Panc1 (cell line): ENCODE results near the gene AUNIP. TPM values are rescaled to one million over a fixed set of nuclear protein-coding genes. Genes with fewer than 3 reads are reported as not detected.

ENCODE experiments used
- ATAC-seq: fragments of 200-7000 bp; cut with Tn5 transposase; 2 replicates; pipeline ENCODE4 v1.9.1; 2020; ENCODE audit warnings: mild to moderate bottlenecking, moderate library complexity
- BruUV-seq: library from RNA; stranded (reverse); fragments of 400-500 nt; replicated peaks from 2 replicates; lab custom pipeline; 2021; lab: Mats Ljungman, UMichigan
- CTCF ChIA-PET: fragments of 300-600 bp; sonication (Branson Sonifier 250); formaldehyde crosslinking; loops from one replicate; lab custom pipeline; 2022; ENCODE audit warnings: antibody characterized with exemption; lab: Charles Lee
- POLR2A ChIA-PET: fragments of 300-600 bp; sonication (Branson Sonifier 250); formaldehyde crosslinking; loops from one replicate; lab custom pipeline; 2022; ENCODE audit warnings: antibody characterized with exemption; lab: Charles Lee
- DNase-seq: peaks from one replicate; pipeline ENCODE4 v3.0.0-alpha.2; 2010; ENCODE audit warnings: low read depth, low spot score
- H3K27ac ChIP-seq: 2 replicates; pipeline ENCODE4 v1.5.1; 2011; ENCODE audit warnings: mild to moderate bottlenecking, low read length, inconsistent platforms
- H3K27me3 ChIP-seq: fragments of 200-500 bp; sonication (Bioruptor generic); 2 replicates; pipeline ENCODE4 v1.6.0; 2014; ENCODE audit warnings: low read length, inconsistent platforms; ENCODE audit not compliant: control insufficient read depth, insufficient read depth
- H3K36me3 ChIP-seq: fragments of 200-500 bp; sonication (Bioruptor generic); 2 replicates; pipeline ENCODE4 v1.5.1; 2014; ENCODE audit warnings: inconsistent platforms, mild to moderate bottlenecking, low read length, moderate library complexity; ENCODE audit not compliant: control insufficient read depth, insufficient read depth
- H3K4me1 ChIP-seq: 2 replicates; pipeline ENCODE4 v1.5.1; 2011; ENCODE audit warnings: inconsistent platforms, mild to moderate bottlenecking, low read length, moderate library complexity; ENCODE audit not compliant: control insufficient read depth, insufficient read depth
- H3K4me3 ChIP-seq, 2 experiments: 2 replicates each; pipeline ENCODE4 v1.5.1; 2011 to 2012; ENCODE audit warnings: low read depth in 2 of 2, low read length in 2 of 2, mild to moderate bottlenecking in 2 of 2, inconsistent platforms in 1 of 2, moderate library complexity in 1 of 2
- H3K9me3 ChIP-seq: fragments of 200-500 bp; sonication (Bioruptor generic); 2 replicates; pipeline ENCODE4 v1.5.1; 2014; ENCODE audit warnings: low read depth, mild to moderate bottlenecking, inconsistent platforms, low read length, moderate library complexity; ENCODE audit not compliant: control insufficient read depth, insufficient read depth
- POLR2AphosphoS5 ChIP-seq: IDR thresholded peaks from 2 replicates; pipeline ENCODE4 v1.6.1; 2012; ENCODE audit warnings: mild to moderate bottlenecking, low read depth, low read length, moderate library complexity
- SIN3A ChIP-seq: IDR thresholded peaks from 2 replicates; pipeline ENCODE4 v1.6.1; 2012; ENCODE audit warnings: low read depth, mild to moderate bottlenecking, low read length, moderate library complexity, borderline replicate concordance; ENCODE audit not compliant: insufficient read depth
- TCF7L2 ChIP-seq: IDR thresholded peaks from 2 replicates; pipeline ENCODE4 v1.6.1; 2011; ENCODE audit warnings: mild to moderate bottlenecking, low read depth, low read length, inconsistent platforms
- in situ Hi-C: cut with HindIII; loops from 2 replicates; pipeline ENCODE4 v1.10.0; 2016; ENCODE audit warnings: low sequenced_read_pairs, low pct_unique_long_range_greater_than_20kb
- intact Hi-C: fragments of 100-400 bp; cut with micrococcal nuclease; formaldehyde crosslinking; loops from one replicate; pipeline ENCODE4 v1.10.0; 2022; ENCODE audit not compliant: unreplicated experiment
- total RNA-seq: library from RNA; stranded (reverse); gene quantifications from one replicate; pipeline ENCODE4 v1.2.1, GENCODE V29; 2021; ENCODE audit not compliant: unreplicated experiment
- TF ChIP-seq, protein P1 (sequence below), 2 experiments: IDR thresholded peaks; 2 replicates each; pipeline ENCODE4 v1.6.1; 2011 to 2012; ENCODE audit warnings: low read depth in 2 of 2, control low read depth in 1 of 2, low read length in 1 of 2, mild to moderate bottlenecking in 1 of 2, moderate library complexity in 1 of 2; ENCODE audit not compliant: insufficient read depth in 1 of 2
- TF ChIP-seq, protein P2 (sequence below): fragments of 450-650 bp; IDR thresholded peaks from 2 replicates; pipeline ENCODE4 v1.5.1; 2017; ENCODE audit warnings: mild to moderate bottlenecking

The AUNIP gene
- total RNA-seq, 1 experiment from 2014 or later: 12.2 TPM

DNA sequence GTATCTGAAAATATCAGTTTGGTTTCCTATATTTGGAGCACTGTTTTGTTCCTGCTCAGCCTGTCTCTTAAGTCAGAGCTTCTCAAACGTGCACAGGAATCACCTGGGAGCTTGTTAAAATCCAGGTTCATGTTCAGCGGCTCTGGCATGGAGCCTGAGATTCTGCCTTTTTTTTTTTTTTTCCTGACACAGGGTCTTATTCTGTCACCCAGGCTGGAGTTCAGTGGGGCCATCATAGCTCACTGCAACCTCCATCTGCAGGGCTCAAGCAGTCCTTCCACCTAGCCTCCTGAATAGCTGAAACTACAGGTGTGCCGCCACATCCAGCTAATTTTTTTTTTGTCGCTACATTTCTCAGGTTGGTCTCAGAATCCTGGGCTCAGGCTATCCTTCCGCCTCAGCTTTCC, 71.5 kb downstream of the AUNIP start:
- no TSS peak for BruUV-seq
- no peaks in the 10 kb centered on the region for H3K27me3 ChIP-seq
- TF ChIP-seq POLR2AphosphoS5: no peak
- TF ChIP-seq, protein P1, sequence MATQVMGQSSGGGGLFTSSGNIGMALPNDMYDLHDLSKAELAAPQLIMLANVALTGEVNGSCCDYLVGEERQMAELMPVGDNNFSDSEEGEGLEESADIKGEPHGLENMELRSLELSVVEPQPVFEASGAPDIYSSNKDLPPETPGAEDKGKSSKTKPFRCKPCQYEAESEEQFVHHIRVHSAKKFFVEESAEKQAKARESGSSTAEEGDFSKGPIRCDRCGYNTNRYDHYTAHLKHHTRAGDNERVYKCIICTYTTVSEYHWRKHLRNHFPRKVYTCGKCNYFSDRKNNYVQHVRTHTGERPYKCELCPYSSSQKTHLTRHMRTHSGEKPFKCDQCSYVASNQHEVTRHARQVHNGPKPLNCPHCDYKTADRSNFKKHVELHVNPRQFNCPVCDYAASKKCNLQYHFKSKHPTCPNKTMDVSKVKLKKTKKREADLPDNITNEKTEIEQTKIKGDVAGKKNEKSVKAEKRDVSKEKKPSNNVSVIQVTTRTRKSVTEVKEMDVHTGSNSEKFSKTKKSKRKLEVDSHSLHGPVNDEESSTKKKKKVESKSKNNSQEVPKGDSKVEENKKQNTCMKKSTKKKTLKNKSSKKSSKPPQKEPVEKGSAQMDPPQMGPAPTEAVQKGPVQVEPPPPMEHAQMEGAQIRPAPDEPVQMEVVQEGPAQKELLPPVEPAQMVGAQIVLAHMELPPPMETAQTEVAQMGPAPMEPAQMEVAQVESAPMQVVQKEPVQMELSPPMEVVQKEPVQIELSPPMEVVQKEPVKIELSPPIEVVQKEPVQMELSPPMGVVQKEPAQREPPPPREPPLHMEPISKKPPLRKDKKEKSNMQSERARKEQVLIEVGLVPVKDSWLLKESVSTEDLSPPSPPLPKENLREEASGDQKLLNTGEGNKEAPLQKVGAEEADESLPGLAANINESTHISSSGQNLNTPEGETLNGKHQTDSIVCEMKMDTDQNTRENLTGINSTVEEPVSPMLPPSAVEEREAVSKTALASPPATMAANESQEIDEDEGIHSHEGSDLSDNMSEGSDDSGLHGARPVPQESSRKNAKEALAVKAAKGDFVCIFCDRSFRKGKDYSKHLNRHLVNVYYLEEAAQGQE (IDR thresholded peaks at IDR 0.05; ENCODE audit: insufficient read depth in 1 of 2, low read depth in 2 of 2, low read length in 1 of 2): no peak
- TF ChIP-seq, protein P2, sequence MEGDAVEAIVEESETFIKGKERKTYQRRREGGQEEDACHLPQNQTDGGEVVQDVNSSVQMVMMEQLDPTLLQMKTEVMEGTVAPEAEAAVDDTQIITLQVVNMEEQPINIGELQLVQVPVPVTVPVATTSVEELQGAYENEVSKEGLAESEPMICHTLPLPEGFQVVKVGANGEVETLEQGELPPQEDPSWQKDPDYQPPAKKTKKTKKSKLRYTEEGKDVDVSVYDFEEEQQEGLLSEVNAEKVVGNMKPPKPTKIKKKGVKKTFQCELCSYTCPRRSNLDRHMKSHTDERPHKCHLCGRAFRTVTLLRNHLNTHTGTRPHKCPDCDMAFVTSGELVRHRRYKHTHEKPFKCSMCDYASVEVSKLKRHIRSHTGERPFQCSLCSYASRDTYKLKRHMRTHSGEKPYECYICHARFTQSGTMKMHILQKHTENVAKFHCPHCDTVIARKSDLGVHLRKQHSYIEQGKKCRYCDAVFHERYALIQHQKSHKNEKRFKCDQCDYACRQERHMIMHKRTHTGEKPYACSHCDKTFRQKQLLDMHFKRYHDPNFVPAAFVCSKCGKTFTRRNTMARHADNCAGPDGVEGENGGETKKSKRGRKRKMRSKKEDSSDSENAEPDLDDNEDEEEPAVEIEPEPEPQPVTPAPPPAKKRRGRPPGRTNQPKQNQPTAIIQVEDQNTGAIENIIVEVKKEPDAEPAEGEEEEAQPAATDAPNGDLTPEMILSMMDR: no peak
- no peak for TF ChIP-seq SIN3A
- no peak for TF ChIP-seq TCF7L2
- intact Hi-C loops (no loop called here), in situ Hi-C loops (no loop called here)
- DNase-seq (no peak), ATAC-seq (no peak)
- ChIA-PET CTCF (no interaction called here), POLR2A (interaction anchor here (0.5 kb wide), 1 partner anchor 12 kb away, joined by 3 read pairs; no protein-coding TSS in a partner anchor)
- no peak overlapping the region for H3K27ac ChIP-seq
- no peaks in the 10 kb centered on the region for H3K9me3 ChIP-seq
- H3K36me3 ChIP-seq: no peaks in the 10 kb centered on the region
- H3K4me1 ChIP-seq: no peaks in the 10 kb centered on the region
- no peak overlapping the region for H3K4me3 ChIP-seq

DNA sequence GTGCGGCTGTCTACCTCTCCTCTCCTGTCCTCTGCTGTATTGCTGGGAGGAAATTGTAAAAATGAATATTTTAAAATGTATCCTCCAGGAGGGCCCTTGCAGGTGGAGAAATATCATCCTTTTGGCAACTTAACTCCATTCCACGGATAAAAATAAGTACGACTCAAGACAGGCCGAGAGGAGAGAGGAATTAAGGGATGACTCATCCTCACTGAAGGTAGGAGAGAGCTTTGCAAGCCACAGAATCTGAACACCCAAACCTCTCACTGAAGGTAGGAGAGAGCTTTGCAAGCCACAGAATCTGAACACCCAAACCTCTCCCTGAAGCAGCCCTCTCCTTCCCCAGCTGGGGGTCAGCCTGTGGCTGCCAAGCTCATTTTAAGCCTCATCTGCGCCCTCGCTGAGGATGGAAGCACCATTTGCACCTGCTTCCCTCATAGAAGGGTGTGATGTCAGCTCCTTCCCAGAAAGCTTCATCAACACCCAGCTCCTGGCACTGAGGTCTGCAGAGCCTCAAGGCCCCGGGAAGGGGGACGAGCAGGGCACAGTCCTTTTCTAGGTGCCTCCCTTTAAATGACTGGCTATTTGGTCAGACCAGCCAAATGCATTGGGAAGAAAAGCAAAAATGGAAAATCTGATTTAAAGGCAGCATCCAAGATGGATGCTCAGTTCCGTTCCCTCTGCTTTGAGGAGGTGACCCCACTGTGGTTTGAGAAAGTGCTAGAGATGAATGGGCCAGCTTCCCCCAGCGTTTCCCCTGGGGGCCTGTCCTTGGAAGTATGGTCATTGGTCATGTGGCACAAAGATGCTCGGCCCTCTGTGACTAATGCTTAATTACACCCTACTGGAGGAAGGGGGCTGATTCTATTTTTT, 72.1 kb downstream of the AUNIP start:
- Histone ChIP-seq H3K4me1 (no peaks in the 10 kb centered on the region), H3K27ac (no peak overlapping the region), H3K36me3 (no peaks in the 10 kb centered on the region), H3K4me3 (no peak overlapping the region), H3K27me3 (no peaks in the 10 kb centered on the region), H3K9me3 (no peaks in the 10 kb centered on the region)
- ChIA-PET CTCF (no interaction called here), POLR2A (no interaction called here)
- TF ChIP-seq, protein P1 (IDR thresholded peaks at IDR 0.05; ENCODE audit: insufficient read depth in 1 of 2, low read depth in 2 of 2, low read length in 1 of 2): no peak
- TF ChIP-seq POLR2AphosphoS5: no peak
- TF ChIP-seq, protein P2: no peak
- TF ChIP-seq TCF7L2: no peak
- no peak for TF ChIP-seq SIN3A
- intact Hi-C loops (no loop called here), in situ Hi-C loops (no loop called here)
- no TSS peak for BruUV-seq
- ATAC-seq (no peak), DNase-seq (no peak)
